NCI-H2107 treated with DMSO at 0.1 percent for 48 hours (cell line): ENCODE measurements around the gene RIC8B.

Experiments used
- DNase-seq: peaks from one replicate; lab custom pipeline; 2025; ENCODE audit not compliant: unreplicated experiment; lab: John Stamatoyannopoulos, UW

Gene RIC8B

DNA sequence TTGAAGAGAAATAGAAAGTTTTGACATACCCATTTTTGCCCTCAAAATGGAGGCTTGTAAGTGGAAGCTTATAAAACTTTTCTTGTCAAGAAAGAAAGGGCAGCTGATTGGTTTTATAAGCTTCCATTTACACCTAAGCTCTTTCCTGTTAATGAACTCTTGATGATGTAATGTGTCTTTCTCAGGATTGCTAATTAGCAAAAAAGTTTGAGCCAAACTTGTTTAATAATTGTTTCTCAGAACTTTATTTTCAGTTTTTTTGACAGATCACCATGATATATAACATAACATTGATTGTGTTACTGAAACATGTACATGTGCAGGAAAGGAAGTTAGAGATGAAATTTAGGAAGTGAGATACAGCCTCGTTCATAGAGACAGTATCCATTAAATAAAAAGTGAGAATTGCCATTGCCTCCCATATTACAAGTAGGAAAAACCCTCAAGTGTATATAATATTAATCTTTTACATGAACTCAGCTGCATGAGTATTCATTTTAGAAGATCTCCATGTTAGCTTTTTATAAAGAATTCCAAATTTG, 26.8 kb downstream of the RIC8B start:
- no peak for DNase-seq

DNA sequence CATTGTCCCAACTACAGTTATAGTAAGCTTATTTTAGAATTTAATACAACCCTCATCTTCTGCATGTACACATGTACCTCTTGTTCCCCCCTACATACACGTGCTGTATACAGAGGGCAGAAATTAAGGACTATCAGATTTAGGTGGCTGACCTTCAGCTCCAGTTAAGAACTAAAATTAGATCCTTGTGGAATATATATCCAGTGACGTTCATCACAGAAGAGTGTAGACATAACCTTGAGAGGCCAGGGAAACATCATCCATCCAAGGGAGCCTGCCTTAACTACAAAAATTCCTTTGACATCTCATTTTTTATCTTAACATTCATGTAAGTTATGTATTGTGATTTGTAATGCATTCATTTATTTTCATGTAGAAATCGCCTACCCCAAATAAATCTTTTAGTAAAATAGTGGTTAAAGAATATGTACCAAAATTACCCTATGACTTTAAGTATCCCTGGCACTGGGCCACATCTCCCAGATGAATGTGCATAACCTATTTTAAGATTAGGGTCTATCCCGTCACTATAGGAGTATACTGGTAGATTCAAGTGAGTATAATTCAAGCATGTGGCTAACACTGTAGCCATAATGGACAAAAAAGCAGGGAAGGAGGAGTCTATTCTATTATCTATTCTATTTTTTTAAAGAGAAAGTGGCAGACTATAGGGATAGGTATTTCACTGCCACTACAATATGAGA, 27.5 kb downstream of the RIC8B start:
- no peak for DNase-seq

DNA sequence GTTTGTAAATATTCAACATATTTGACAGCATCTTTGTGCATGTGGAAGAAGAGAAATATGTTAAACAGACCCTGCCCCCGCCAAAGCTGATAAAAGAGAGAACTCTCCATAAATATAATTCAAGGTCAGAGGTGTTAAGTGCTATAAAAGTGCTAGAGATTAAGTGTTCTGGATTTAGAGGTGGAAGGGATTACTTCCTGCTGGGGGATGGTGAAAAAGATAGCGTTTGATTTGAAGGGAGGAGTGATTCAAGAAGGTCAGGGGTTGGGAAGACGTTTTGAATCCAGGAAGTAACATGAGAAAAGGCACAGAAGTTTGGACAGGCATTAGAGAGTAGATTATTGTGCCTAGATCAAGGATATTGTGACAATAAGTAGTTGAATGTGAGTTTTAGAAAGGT, 30.2 kb downstream of the RIC8B start:
- DNase-seq = no peak

DNA sequence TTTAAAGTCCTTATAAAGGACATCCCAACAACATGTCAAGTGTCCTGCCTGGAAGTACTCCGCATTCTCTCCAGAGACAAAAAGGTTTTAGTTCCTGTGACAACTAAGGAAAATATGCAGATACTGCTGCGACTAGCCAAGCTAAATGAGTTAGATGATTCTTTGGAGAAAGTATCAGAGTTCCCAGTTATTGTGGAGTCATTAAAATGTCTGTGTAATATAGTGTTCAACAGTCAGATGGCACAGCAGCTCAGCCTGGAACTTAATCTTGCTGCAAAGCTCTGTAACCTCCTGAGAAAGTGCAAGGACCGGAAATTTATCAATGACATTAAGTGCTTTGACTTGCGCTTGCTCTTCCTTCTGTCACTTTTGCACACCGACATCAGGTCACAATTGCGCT, 40.2 kb downstream of the RIC8B start:
- no peak for DNase-seq

DNA sequence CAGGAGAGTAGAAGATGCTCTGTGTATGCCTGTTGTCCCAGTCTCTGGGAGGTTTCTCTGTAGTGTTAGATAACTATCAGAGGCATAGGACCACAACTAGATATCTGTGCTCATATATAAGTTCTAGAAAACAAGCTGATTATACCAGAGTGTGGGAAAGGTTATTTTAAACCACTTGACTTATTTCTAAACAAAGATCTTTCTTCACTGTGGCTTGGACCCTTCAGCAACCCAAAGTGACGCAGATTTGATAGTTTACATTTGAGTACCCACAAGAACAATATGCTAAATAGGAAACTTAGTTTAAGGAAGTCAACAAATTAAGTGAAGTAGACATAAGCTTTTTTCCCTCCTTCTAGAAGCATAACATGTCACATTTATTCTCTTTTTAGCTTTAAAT, 41.3 kb downstream of the RIC8B start:
- DNase-seq = no peak

DNA sequence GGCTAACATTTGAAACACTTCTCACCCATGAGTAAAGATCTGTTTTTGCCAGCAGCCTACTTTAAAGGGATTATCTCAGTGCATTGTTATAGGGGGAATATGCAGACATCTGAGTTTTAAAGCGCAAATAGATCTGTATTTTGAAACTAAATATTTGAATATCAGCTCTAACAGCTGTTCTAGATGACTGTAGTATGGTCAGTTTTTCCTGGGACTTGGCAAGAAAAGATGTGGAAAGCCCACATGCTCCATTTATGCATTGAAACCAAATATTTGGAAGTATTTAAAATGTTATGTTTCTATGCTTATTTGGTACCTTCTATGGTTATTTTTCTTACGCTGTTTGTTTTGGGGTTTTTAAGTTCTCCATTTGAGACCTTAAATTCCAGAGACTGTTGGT, 41.7 kb downstream of the RIC8B start:
- DNase-seq = no peak

DNA sequence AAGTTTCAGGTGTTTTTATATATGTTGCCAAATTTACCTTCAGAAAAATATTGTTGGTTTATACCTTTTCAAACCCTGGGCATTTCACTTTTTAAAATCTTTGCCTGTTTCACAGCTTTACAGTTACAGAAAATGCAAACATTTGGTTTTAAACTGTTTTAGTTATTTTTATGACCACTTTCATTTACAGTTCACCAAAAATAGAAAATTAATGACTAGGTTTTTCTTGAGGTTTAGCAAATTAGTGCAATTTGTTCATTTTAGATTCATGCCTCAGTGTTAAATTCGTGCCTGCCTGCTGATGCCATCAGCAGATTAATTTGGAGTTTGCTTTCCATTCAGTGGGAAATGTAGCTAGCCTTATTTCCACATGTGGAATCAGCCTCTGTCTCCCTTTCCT, 45.5 kb downstream of the RIC8B start:
- no peak for DNase-seq

DNA sequence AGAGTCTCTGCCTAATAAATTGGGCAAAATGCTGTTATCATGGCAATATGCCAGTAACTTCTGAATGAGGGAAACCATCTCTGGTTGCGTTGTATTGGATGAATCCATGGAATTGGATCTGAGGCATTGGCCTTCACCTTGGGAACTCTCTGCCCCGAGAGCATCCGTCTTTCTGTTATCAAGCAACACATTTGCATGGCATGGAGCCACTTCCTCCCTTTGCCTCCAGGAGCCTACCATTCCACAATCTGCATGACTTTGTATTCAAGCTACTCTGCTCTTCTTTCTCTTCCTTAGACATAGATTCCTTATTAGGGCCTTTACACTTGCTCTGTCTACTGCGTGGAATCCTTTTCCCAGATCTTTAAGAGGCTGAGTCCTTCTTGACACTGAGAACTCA, 57.2 kb downstream of the RIC8B start:
- DNase-seq = no peak

DNA sequence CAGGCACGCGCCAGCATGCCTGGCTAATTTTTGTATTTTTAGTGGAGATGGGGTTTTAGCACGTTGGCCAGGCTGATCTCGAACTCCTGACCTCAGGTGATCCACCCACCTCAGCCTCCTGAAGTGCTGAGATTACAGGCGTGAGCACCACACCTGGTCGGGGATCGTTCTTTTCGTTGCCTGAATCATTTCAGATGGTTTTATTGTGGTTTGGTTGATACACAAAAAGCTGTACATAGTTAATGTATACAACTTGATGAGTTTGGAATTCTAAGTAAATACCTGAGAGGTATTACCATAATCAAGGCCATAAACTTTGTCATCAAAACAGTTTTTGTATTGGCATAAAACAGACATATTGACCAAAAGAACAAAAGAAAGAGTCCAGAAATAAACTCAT, 63.3 kb downstream of the RIC8B start:
- no peak for DNase-seq

DNA sequence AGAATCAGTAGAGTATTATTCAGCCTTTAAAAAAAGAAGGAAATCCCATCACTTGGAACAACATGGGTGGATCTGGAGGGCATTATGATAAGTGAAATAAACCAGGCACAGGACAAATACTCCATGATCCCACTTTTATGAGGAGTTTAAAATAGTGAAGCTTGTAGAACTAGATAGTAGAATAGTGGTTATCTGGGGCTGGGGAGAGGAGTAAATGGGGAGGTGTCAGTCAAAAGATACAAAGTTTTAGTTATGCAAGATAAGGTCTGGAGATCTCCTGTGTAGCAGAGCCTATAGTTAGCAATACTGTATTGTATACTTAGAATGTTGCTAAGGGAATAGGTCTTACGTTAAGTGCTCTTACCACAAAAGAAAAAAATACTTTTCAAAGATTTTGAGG, 64.9 kb downstream of the RIC8B start:
- DNase-seq = no peak

DNA sequence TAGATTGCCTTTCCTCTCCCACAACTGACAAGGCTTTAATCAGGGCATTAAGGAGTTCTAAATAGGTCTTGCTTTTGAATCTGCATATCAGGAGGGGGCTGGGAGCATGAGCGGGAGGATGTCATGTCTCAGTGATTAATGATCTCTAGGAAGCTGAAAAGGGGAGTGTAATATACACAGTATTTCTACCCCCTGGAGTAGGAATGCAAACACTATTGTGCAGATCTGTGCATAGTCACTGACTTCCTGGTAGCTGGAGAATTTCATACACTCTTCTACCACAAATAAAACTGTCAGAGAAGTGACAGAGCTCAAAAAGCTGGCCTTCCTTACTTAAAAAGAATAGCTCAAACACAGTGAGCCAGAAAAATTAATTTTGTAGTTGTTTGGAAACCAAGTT, 65.8 kb downstream of the RIC8B start:
- peak; percentile 36 for DNase-seq

DNA sequence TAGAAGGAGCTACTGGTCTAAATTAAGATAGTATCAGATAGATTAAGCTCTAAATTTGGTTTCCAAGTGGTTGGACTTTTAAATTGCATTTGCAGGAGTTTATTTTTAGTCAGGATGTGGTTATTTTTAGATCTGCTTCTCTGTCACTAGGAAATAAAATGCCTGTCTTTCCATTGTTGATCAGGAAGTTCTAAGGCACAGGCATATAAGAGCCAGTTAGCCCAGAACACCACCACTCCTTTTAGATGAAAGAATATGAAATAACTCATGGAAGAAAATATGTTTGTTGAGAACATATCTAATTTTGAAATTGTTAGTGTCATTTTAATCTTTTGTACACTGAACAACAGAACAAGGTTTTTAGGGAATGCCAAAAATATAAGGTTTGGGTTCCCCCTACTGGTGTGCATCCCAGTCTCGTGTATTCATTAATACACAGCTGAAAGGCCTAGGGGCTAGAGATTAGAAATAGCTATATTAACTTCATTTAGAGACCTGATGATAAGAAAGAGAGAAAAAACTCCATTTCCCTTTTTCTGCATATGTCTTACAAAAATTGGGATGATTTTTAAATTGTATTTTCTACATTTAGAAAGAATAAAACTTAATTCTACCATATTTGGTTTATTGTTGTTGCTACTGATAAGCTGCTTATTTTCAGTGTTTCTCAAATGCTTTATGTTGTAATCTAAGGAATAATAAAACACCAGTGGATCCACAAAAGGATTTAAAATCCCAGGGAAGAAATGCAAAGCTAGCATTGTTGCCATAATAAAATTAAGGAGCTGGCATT, 67.2 kb downstream of the RIC8B start:
- peak; percentile 42 for DNase-seq

DNA sequence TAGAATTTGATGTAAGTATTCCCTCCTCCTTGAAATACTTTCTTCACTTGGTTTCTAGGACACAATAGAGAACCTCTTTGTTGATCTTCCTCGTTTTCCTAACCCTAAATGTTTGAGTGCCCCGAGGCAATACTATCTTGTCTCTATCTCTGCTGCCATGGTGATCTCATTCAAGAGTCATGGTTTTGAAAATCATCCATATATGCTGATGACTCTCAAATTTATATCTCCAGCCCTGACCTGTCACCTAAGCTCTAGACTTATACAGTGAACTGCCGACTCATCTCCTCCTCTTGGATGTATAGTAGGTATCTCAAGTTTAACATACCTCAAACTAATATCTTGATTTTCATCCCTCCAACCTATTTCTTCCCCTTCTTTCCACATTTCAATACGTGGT, 71.4 kb downstream of the RIC8B start:
- no peak for DNase-seq

DNA sequence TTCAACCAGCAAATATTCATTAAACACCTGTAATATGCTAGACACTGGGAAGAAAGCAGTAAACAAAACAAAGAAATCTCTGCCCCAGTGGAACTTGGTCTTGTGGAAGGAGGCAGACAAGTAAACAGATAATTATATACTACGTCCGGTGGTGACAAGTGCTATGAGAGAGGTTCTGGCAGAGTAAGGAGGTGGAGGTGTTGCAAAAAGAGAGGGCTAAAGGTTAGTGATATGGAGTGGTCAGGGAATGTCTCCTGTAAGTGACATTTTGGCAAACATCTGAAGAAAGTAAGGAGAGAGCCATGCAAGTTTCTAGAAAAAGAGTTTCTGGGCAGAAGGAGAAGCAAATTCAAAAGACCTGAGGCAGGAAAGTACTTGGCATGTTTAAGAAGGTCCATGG, 73.4 kb downstream of the RIC8B start:
- no peak for DNase-seq

DNA sequence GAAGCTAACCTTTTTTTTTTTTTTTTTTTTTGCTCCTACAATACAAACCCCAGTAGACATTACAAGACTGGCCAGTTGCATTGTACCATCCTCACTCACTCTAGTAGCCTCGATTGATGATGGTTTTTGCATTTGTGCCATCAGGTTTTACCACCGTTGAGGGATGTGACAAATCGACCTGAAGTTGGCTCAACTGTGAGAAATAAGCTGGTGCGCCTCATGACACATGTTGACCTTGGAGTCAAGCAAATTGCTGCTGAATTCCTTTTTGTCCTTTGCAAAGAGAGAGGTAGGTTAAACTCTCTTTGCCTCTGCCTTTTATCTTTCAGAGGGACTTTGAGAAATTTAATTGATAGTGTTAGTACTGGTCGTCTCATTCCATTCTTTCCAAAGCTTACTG, 76.8 kb downstream of the RIC8B start:
- DNase-seq = no peak

DNA sequence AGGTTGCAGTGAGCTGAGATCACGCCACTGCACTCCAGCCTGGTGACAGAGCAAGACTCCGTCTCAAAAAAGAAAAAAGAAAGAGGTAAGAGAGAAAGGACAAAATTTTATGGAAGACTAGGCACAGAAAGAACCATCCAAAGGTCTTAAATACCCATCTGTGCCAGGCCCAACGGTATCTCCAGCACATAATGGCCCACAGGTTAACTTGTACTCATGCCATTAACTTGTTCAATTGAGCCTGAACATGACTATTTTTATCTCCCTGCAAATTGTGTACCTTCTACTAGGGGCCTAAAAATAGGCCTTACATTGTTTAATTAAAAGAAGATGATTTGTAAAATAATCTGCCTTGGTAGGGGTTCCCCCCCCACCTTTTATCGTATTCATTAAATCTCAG, 80.2 kb downstream of the RIC8B start:
- no peak for DNase-seq

DNA sequence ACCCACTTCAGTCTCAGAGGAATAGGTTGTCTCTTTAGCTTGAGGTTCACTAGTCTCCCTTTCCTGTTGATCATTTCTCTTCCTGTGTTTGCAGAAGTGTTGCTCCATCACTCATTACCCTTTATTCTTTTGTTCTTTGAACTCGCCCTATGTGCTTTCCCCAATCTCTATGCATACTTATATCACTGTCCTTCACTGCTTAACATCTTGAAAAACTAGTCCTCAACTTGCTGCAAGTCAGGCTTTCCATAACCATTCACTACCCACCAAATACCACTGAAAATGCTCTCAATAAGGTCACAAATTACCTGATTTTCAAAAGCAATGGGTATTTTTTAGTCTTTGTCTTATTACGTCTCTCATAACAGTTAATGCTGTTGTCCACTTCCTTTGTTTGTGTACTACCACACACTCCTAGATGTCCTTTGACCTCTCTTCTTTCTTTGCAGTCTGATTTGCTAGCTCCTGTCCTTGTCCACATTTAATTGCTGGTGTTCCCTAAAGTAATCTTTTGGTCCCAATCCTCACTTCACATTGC, 80.8 kb downstream of the RIC8B start:
- no peak for DNase-seq

DNA sequence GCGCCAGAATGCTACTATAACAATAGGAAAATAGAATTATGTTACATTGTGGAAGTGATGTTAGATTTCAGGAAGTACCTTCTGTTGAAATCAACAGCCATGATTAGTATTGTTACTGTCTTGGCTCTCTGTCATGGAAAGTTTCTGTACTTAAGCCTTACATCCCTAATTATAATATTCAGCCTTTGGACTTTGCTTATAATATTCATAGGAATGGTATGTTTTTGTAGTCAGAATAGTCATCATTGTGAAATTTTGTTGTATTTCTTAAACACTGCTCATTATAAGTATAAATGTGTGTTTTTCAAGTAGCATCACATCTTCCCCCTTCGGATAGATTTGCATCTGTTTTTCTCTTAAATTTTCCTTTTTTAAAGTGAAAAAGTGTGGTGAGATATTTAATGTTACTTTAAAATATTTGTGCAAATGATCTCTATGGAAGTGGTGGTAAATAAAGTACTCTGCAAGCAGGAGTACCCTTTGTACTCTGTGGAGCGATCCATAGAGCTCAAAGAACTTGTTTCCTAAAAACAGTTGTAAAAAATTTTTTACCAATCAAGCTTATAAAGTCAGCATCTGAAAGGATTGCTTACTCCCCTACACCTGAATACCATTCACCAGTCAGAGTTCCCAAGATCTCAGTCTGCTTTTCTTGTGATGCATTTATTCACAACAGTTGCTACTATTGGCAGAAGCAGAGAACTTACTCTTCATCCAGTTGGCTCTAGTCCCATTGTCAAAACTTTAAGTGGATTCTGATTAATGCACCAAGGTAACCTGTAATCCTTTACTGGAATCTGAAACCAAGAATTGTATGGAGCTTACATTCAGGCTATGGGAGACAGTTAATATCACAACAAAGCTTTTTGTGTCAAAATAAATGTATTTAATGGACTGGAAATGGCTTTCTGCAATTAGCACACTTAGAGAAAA, 87.8 kb downstream of the RIC8B start:
- DNase-seq = no peak

DNA sequence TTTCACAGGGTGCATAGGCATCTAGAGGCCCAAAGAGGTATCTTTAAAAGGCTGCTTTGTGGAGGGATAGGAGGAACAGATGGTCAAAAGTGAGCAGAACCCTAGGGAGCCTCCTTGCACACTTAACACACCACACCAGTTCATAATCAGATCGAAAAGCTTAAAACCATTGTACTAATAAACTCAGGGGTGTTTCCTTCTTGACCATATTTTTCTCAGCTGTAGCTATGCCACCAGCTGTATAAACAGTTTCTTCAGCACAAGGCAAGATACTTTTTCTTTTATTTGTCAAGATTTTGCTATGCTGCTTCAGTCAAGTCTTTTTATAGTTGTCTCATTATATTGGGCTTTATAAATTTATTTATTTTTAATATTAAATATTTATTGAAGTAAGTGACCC, 88.7 kb downstream of the RIC8B start:
- DNase-seq = no peak

DNA sequence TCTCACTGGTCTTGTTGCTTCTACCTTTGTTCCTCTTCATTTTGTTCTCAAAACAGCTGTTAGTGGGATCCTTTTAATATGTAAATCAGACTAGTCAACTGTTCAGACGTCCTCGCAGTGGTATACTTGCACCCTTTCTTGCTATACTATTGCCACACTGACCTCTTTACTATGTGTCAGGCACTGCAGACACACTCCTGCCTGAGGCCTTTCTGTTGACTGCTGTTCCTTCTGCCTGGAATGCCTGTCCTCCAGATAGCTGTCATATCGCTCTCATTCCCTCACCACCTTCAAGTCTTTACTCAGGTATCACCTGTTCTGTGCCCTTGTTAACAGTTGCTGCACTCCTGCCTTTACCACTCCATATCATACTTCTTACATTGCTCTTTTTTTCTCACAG, 91.2 kb downstream of the RIC8B start:
- DNase-seq = no peak

DNA sequence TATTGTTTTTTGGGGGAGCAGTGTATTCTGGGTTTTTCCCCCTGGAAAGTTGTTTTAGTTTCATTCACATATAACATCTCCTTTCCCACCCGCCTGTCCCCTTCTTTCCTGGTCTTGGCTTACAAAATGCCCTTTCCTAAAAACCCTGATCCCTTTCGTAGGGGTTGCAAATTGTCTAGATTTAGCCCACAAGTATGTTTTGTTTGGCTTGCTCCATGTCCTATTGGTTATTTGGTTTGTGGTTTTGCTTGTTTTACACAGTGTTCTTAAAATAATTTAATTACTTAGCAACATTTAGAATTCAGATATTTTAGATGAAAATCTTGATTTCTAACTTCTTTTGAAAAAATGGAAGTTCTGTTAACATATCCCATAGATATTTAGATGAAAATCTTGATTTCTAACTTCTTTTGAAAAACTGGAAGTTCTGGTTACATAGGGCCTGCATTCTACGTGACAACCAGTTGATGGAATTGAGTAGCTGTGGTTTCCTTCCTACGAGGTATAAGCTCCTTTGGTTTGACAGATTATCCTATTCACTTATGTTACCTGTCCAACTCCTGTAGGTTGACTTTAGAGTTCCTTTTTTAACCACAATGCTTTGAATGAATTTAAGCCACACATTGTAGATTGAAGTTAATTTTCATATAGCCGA, 92.1 kb downstream of the RIC8B start:
- DNase-seq = no peak
